H9 (cell line): ENCODE results near the gene EBF4. TPM values are rescaled to one million over a fixed set of nuclear protein-coding genes. Genes with fewer than 3 reads are reported as not detected.

Source experiments
- DNase-seq: peaks from one replicate; pipeline ENCODE4 v3.0.0-alpha.2; 2017
- H2AFZ ChIP-seq: one replicate; pipeline ENCODE4 v1.6.1; 2013; ENCODE audit warnings: mild to moderate bottlenecking, low read length, control low read depth, moderate library complexity
- H2AK5ac ChIP-seq: 2 replicates; pipeline ENCODE4 v1.6.1; 2013; ENCODE audit warnings: low read length, control low read depth, mixed read lengths; ENCODE audit not compliant: insufficient read length
- H2BK120ac ChIP-seq: one replicate; pipeline ENCODE4 v1.6.1; 2013; ENCODE audit warnings: low read depth, mild to moderate bottlenecking, low read length, control low read depth, inconsistent platforms; ENCODE audit not compliant: poor library complexity, severe bottlenecking
- H2BK12ac ChIP-seq: 2 replicates; pipeline ENCODE4 v1.6.1; 2013; ENCODE audit warnings: low read length, control low read depth, mixed read lengths, low read depth; ENCODE audit not compliant: insufficient read length
- H2BK15ac ChIP-seq: 2 replicates; pipeline ENCODE4 v1.6.1; 2013; ENCODE audit warnings: low read depth, low read length, control low read depth
- H2BK20ac ChIP-seq: one replicate; pipeline ENCODE4 v1.6.1; 2013; ENCODE audit warnings: low read depth, mild to moderate bottlenecking, low read length, control low read depth, inconsistent platforms; ENCODE audit not compliant: poor library complexity, severe bottlenecking
- H2BK5ac ChIP-seq: 2 replicates; pipeline ENCODE4 v1.6.1; 2013; ENCODE audit warnings: low read length, control low read depth, mixed read lengths; ENCODE audit not compliant: insufficient read length
- H3K14ac ChIP-seq: 2 replicates; pipeline ENCODE4 v1.6.1; 2013; ENCODE audit warnings: low read length, control low read depth; ENCODE audit not compliant: insufficient read depth
- H3K18ac ChIP-seq: 2 replicates; pipeline ENCODE4 v1.6.1; 2013; ENCODE audit warnings: low read depth, mild to moderate bottlenecking, mixed read lengths, low read length, control low read depth; ENCODE audit not compliant: insufficient read length
- H3K23ac ChIP-seq: 2 replicates; pipeline ENCODE4 v1.6.1; 2013; ENCODE audit warnings: low read length, control low read depth, mixed read lengths, low read depth; ENCODE audit not compliant: insufficient read length
- H3K23me2 ChIP-seq: 2 replicates; pipeline ENCODE4 v1.6.1; 2013; ENCODE audit warnings: low read depth, mild to moderate bottlenecking, mixed read lengths, low read length, control low read depth; ENCODE audit not compliant: insufficient read length, poor library complexity, severe bottlenecking
- H3K27ac ChIP-seq: 2 replicates; pipeline ENCODE4 v1.5.1; 2013; ENCODE audit warnings: low read length, control low read depth, mixed read lengths, low read depth; ENCODE audit not compliant: insufficient read length
- H3K27me3 ChIP-seq: 2 replicates; pipeline ENCODE4 v1.6.1; 2013; ENCODE audit warnings: low read length, control low read depth, inconsistent platforms; ENCODE audit not compliant: insufficient read depth
- H3K4ac ChIP-seq: 2 replicates; pipeline ENCODE4 v1.6.1; 2013; ENCODE audit warnings: low read depth, mild to moderate bottlenecking, control low read depth, inconsistent platforms, low read length, moderate library complexity
- H3K4me1 ChIP-seq: 2 replicates; pipeline ENCODE4 v1.6.1; 2013; ENCODE audit warnings: low read length, control low read depth, inconsistent platforms; ENCODE audit not compliant: insufficient read depth
- H3K4me2 ChIP-seq: 2 replicates; pipeline ENCODE4 v1.6.1; 2013; ENCODE audit warnings: low read length, control low read depth, mixed read lengths; ENCODE audit not compliant: insufficient read length, insufficient read depth
- H3K56ac ChIP-seq: 2 replicates; pipeline ENCODE4 v1.6.1; 2013; ENCODE audit warnings: low read depth, mild to moderate bottlenecking, mixed read lengths, low read length, control low read depth; ENCODE audit not compliant: insufficient read length
- H3K79me1 ChIP-seq: 2 replicates; pipeline ENCODE4 v1.6.1; 2013; ENCODE audit warnings: low read depth, mild to moderate bottlenecking, moderate library complexity, low read length, control low read depth, inconsistent platforms; ENCODE audit not compliant: insufficient read depth, poor library complexity, severe bottlenecking
- H3K79me2 ChIP-seq: 2 replicates; pipeline ENCODE4 v1.6.1; 2013; ENCODE audit warnings: low read length, control low read depth, inconsistent platforms; ENCODE audit not compliant: insufficient read depth
- H3K9ac ChIP-seq: 2 replicates; pipeline ENCODE4 v1.6.1; 2013; ENCODE audit warnings: low read length, control low read depth, mixed read lengths; ENCODE audit not compliant: insufficient read length; ENCODE audit errors: extremely low read depth
- H3K9me3 ChIP-seq: one replicate; pipeline ENCODE4 v1.6.1; 2013; ENCODE audit warnings: low read depth, low read length, inconsistent platforms; ENCODE audit not compliant: control insufficient read depth
- H3T11ph ChIP-seq: one replicate; pipeline ENCODE4 v1.6.1; 2013; ENCODE audit warnings: mild to moderate bottlenecking, low read length, control low read depth, inconsistent platforms
- H4K20me1 ChIP-seq: one replicate; pipeline ENCODE4 v1.6.1; 2013; ENCODE audit not compliant: control insufficient read depth, insufficient read length, insufficient read depth
- H4K5ac ChIP-seq: 2 replicates; pipeline ENCODE4 v1.6.1; 2013; ENCODE audit warnings: low read depth, mild to moderate bottlenecking, mixed read lengths, low read length, control low read depth; ENCODE audit not compliant: insufficient read length
- H4K8ac ChIP-seq: replicated peaks from 2 replicates; pipeline ENCODE4 v1.6.1; 2013; ENCODE audit warnings: low read length, control low read depth, mixed read lengths, low read depth; ENCODE audit not compliant: insufficient read length
- H4K91ac ChIP-seq: 2 replicates; pipeline ENCODE4 v1.6.1; 2013; ENCODE audit warnings: low read depth, mild to moderate bottlenecking, moderate library complexity, mixed read lengths, low read length, control low read depth; ENCODE audit not compliant: insufficient read length
- H3K27ac Mint-ChIP-seq, 3 experiments: 2 replicates in 2 of 3; 3 replicates in 1 of 3; pipeline ENCODE4 v1.8.0; 2020 to 2021; ENCODE audit warnings: mixed read lengths in 3 of 3, mild to moderate bottlenecking in 1 of 3, moderate library complexity in 1 of 3
- H3K27me3 Mint-ChIP-seq: 2 replicates; pipeline ENCODE4 v1.8.0; 2021; ENCODE audit warnings: low read depth, mild to moderate bottlenecking, moderate library complexity, mixed read lengths
- H3K36me3 Mint-ChIP-seq, 3 experiments: 2 replicates in 2 of 3; 3 replicates in 1 of 3; pipeline ENCODE4 v1.8.0; 2020 to 2021; ENCODE audit warnings: low read depth in 3 of 3, mixed read lengths in 3 of 3; ENCODE audit not compliant: insufficient read depth in 1 of 3
- H3K4me1 Mint-ChIP-seq, 2 experiments: 2 replicates each; pipeline ENCODE4 v1.8.0; 2020; ENCODE audit warnings: mixed read lengths in 2 of 2
- H3K4me3 Mint-ChIP-seq, 2 experiments: 2 replicates in 1 of 2; 3 replicates in 1 of 2; pipeline ENCODE4 v1.8.0; 2020 to 2021; ENCODE audit warnings: mild to moderate bottlenecking in 2 of 2, mixed read lengths in 2 of 2, moderate library complexity in 1 of 2
- H3K9me3 Mint-ChIP-seq, 2 experiments: 2 replicates in 1 of 2; 3 replicates in 1 of 2; pipeline ENCODE4 v1.8.0; 2020; ENCODE audit warnings: mild to moderate bottlenecking in 2 of 2, mixed read lengths in 2 of 2, moderate library complexity in 1 of 2
- WGBS: extraction: QIAGEN DNeasy Blood & Tissue Kit; methylation state at CpG from one replicate; pipeline ENCODE4 v1.1.7; 2013; ENCODE audit warnings: missing lambda C conversion rate, low lambda C conversion rate, mixed read lengths; ENCODE audit not compliant: insufficient read length; ENCODE audit errors: extremely low coverage; 5-methylcytosine and 5-hydroxymethylcytosine counted together
- total RNA-seq: library from RNA; stranded (reverse); gene quantifications from 2 replicates; pipeline ENCODE4 v1.2.1, GENCODE V29; 2021
- TF ChIP-seq, protein P1 (sequence below): fragments of 200-600 bp; sonication (generic); conservative IDR thresholded peaks from 3 replicates; pipeline ENCODE4 v1.8.0; 2021; ENCODE audit warnings: antibody characterized with exemption, mild to moderate bottlenecking

The EBF4 gene
- total RNA-seq, 1 experiment from 2014 or later: 3.9 TPM

- no peak overlapping the region for H3K23ac ChIP-seq
- Mint-ChIP-seq H3K36me3 (no peaks in the 10 kb centered on the region), H3K9me3 (no peaks in the 10 kb centered on the region), H3K4me1 (peaks cover 35 to 38% of the 10 kb centered on the region in 2 experiments), H3K27ac (no peak overlapping the region; a peak in 1 of 7 replicates), H3K27me3 (peaks cover 50% of the 10 kb centered on the region), H3K4me3 (no peak overlapping the region)
- no peak overlapping the region for H3K56ac ChIP-seq
- no peak overlapping the region for H2AFZ ChIP-seq
- H3K9ac ChIP-seq: no peak overlapping the region
- H4K8ac ChIP-seq: no peak overlapping the region
- no peak overlapping the region for H2BK5ac ChIP-seq
- H4K20me1 ChIP-seq: no peaks in the 10 kb centered on the region
- no peak overlapping the region for H2AK5ac ChIP-seq
- peaks cover 8% of the 10 kb centered on the region for H3K4me1 ChIP-seq
- no peak overlapping the region for H2BK15ac ChIP-seq
- no peaks in the 10 kb centered on the region for H3K23me2 ChIP-seq
- DNase-seq: no peak
- peaks cover 3% of the 10 kb centered on the region; the same call in 1 of the 2 replicates for H3K27me3 ChIP-seq
- H2BK20ac ChIP-seq: no peak overlapping the region
- H4K91ac ChIP-seq: no peak overlapping the region
- no peak overlapping the region for H3K4ac ChIP-seq
- H2BK12ac ChIP-seq: no peak overlapping the region
- H3K4me2 ChIP-seq: no peak overlapping the region
- no peak overlapping the region for H3K27ac ChIP-seq
- no peaks in the 10 kb centered on the region for H3K9me3 ChIP-seq
- WGBS: no CpG with 5 or more reads among the region's 9 CpGs
- no peak overlapping the region for H3K18ac ChIP-seq
- no peaks in the 10 kb centered on the region for H3K79me1 ChIP-seq
- TF ChIP-seq, protein P1, sequence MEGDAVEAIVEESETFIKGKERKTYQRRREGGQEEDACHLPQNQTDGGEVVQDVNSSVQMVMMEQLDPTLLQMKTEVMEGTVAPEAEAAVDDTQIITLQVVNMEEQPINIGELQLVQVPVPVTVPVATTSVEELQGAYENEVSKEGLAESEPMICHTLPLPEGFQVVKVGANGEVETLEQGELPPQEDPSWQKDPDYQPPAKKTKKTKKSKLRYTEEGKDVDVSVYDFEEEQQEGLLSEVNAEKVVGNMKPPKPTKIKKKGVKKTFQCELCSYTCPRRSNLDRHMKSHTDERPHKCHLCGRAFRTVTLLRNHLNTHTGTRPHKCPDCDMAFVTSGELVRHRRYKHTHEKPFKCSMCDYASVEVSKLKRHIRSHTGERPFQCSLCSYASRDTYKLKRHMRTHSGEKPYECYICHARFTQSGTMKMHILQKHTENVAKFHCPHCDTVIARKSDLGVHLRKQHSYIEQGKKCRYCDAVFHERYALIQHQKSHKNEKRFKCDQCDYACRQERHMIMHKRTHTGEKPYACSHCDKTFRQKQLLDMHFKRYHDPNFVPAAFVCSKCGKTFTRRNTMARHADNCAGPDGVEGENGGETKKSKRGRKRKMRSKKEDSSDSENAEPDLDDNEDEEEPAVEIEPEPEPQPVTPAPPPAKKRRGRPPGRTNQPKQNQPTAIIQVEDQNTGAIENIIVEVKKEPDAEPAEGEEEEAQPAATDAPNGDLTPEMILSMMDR: no peak
- H2BK120ac ChIP-seq: no peak overlapping the region
- H3K79me2 ChIP-seq: no peaks in the 10 kb centered on the region
- no peak overlapping the region for H4K5ac ChIP-seq
- no peak overlapping the region for H3T11ph ChIP-seq
- no peak overlapping the region for H3K14ac ChIP-seq
Observed at GRCh38 chr20:2708665-2709064, 16.1 kb downstream of the EBF4 start.
